Measurements from ENCODE around the gene TOMM20. TPM values are rescaled to one million over a fixed set of nuclear protein-coding genes. Genes with fewer than 3 reads are reported as not detected.

Gene TOMM20
- total and polyA plus RNA-seq, 4 donors = 60.6 to 115 (median 79.6) TPM

GRCh38 chr1:235134171-235134570, 5.5 kb upstream of the TOMM20 start:
- no peak for TF ChIP-seq CTCF (IDR thresholded peaks at IDR 0.05; ENCODE audit: control extremely low read depth, extremely low read depth)
- no peak overlapping the region for H3K27ac ChIP-seq (ENCODE audit: low read depth in 1 of 2, low read length in 1 of 2)
- no peak overlapping the region for H3K9ac ChIP-seq (ENCODE audit: insufficient read depth in 1 of 2, low read length in 2 of 2)
- DNase-seq = no peak
- ATAC-seq (ENCODE audit: insufficient read depth, low FRiP score) = no peak
- H3K4me1 ChIP-seq (ENCODE audit: control insufficient read depth in 5 of 5, insufficient read depth in 5 of 5, low read length in 5 of 5) = no peaks in the 10 kb centered on the region
- H3K27me3 ChIP-seq (ENCODE audit: control insufficient read depth in 3 of 3, insufficient read depth in 3 of 3, low read length in 2 of 3) = no peaks in the 10 kb centered on the region
- H3K36me3 ChIP-seq (ENCODE audit: control insufficient read depth in 4 of 4, insufficient read depth in 4 of 4, low read length in 4 of 4) = peaks cover 13 to 39% (median 28%) of the 10 kb centered on the region in 4 donors
- no peaks in the 10 kb centered on the region for H3K9me3 ChIP-seq (ENCODE audit: control insufficient read depth in 4 of 4, insufficient read depth in 3 of 4, low read length in 3 of 4)
- no peak overlapping the region for H3K4me3 ChIP-seq
- 97 to 98% methylated on average over 12 of the region's 12 CpGs for WGBS, 2 donors

GRCh38 chr1:235133086-235133485, 4.4 kb upstream of the TOMM20 start:
- no peaks in the 10 kb centered on the region for H3K27me3 ChIP-seq (ENCODE audit: control insufficient read depth in 3 of 3, insufficient read depth in 3 of 3, low read length in 2 of 3)
- no peaks in the 10 kb centered on the region for H3K4me1 ChIP-seq (ENCODE audit: control insufficient read depth in 5 of 5, insufficient read depth in 5 of 5, low read length in 5 of 5)
- H3K9ac ChIP-seq (ENCODE audit: insufficient read depth in 1 of 2, low read length in 2 of 2) = no peak overlapping the region
- ATAC-seq (ENCODE audit: insufficient read depth, low FRiP score) (no peak), DNase-seq (no peak)
- 97 to 98% methylated on average over 3 of the region's 3 CpGs for WGBS, 2 donors
- no peaks in the 10 kb centered on the region for H3K9me3 ChIP-seq (ENCODE audit: control insufficient read depth in 4 of 4, insufficient read depth in 3 of 4, low read length in 3 of 4)
- peaks cover 17 to 34% (median 26%) of the 10 kb centered on the region in 4 donors for H3K36me3 ChIP-seq (ENCODE audit: control insufficient read depth in 4 of 4, insufficient read depth in 4 of 4, low read length in 4 of 4)
- H3K27ac ChIP-seq (ENCODE audit: low read depth in 1 of 2, low read length in 1 of 2) = no peak overlapping the region
- no peak for TF ChIP-seq CTCF (IDR thresholded peaks at IDR 0.05; ENCODE audit: control extremely low read depth, extremely low read depth)
- no peak overlapping the region for H3K4me3 ChIP-seq

- Histone ChIP-seq H3K4me1 (ENCODE audit: control insufficient read depth in 5 of 5, insufficient read depth in 5 of 5, low read length in 5 of 5) (peaks cover 0 to 8% (median 4%) of the 10 kb centered on the region in 5 donors), H3K9ac (ENCODE audit: insufficient read depth in 1 of 2, low read length in 2 of 2) (no peak overlapping the region), H3K27me3 (ENCODE audit: control insufficient read depth in 3 of 3, insufficient read depth in 3 of 3, low read length in 2 of 3) (no peaks in the 10 kb centered on the region), H3K27ac (ENCODE audit: low read depth in 1 of 2, low read length in 1 of 2) (no peak overlapping the region), H3K4me3 (no peak overlapping the region), H3K36me3 (ENCODE audit: control insufficient read depth in 4 of 4, insufficient read depth in 4 of 4, low read length in 4 of 4) (peaks cover 10 to 25% (median 19%) of the 10 kb centered on the region in 4 donors), H3K9me3 (ENCODE audit: control insufficient read depth in 4 of 4, insufficient read depth in 3 of 4, low read length in 3 of 4) (no peaks in the 10 kb centered on the region)
- WGBS, 2 donors = 78 to 80% methylated on average over 6 of the region's 6 CpGs
- TF ChIP-seq CTCF (IDR thresholded peaks at IDR 0.05; ENCODE audit: control extremely low read depth, extremely low read depth) = no peak
- DNase-seq (no peak), ATAC-seq (ENCODE audit: insufficient read depth, low FRiP score) (no peak)
Measured at GRCh38 chr1:235131961-235132360, 3.3 kb upstream of the TOMM20 start.

- no peak for TF ChIP-seq CTCF (IDR thresholded peaks at IDR 0.05; ENCODE audit: control extremely low read depth, extremely low read depth)
- Histone ChIP-seq H3K9me3 (ENCODE audit: control insufficient read depth in 4 of 4, insufficient read depth in 3 of 4, low read length in 3 of 4) (no peaks in the 10 kb centered on the region), H3K27ac (ENCODE audit: low read depth in 1 of 2, low read length in 1 of 2) (no peak overlapping the region), H3K36me3 (ENCODE audit: control insufficient read depth in 4 of 4, insufficient read depth in 4 of 4, low read length in 4 of 4) (peaks cover 3 to 14% (median 12%) of the 10 kb centered on the region in 4 donors), H3K4me1 (ENCODE audit: control insufficient read depth in 5 of 5, insufficient read depth in 5 of 5, low read length in 5 of 5) (peaks cover 3 to 11% (median 8%) of the 10 kb centered on the region in 5 donors), H3K9ac (ENCODE audit: insufficient read depth in 1 of 2, low read length in 2 of 2) (no peak overlapping the region), H3K4me3 (no peak overlapping the region), H3K27me3 (ENCODE audit: control insufficient read depth in 3 of 3, insufficient read depth in 3 of 3, low read length in 2 of 3) (no peaks in the 10 kb centered on the region)
- 93 to 94% methylated on average over 7 of the region's 7 CpGs for WGBS, 2 donors
- no peak for DNase-seq
- no peak for ATAC-seq (ENCODE audit: insufficient read depth, low FRiP score)
Measured at GRCh38 chr1:235130766-235131270, 2.2 kb upstream of the TOMM20 start.
